T-helper 1 cell treated with Interleukin-12 subunit alpha and Interleukin-12 subunit beta and Interleukin-4 antibody, amounts not matched to agents 30 μg/mL and 1 μg/mL, for 36 hours (primary cell): ENCODE data around the gene SH3BP1.

Source experiments
- H3K27ac Mint-ChIP-seq: one replicate; pipeline ENCODE4 v1.8.0; 2021; ENCODE audit warnings: mild to moderate bottlenecking, mixed read lengths
- H3K27me3 Mint-ChIP-seq: one replicate; pipeline ENCODE4 v1.8.0; 2021; ENCODE audit warnings: low read depth, mixed read lengths
- H3K36me3 Mint-ChIP-seq: one replicate; pipeline ENCODE4 v1.8.0; 2021; ENCODE audit warnings: low read depth, mixed read lengths
- H3K4me1 Mint-ChIP-seq: one replicate; pipeline ENCODE4 v1.8.0; 2021; ENCODE audit warnings: low read depth, mixed read lengths
- H3K4me3 Mint-ChIP-seq: one replicate; pipeline ENCODE4 v1.8.0; 2021; ENCODE audit warnings: mild to moderate bottlenecking, moderate library complexity, mixed read lengths
- H3K9me3 Mint-ChIP-seq: one replicate; pipeline ENCODE4 v1.8.0; 2021; ENCODE audit warnings: mixed read lengths

The SH3BP1 gene

GRCh38 chr22:37705205-37705604, 65.7 kb downstream of the SH3BP1 start:
- Mint-ChIP-seq H3K4me3 (no peak overlapping the region), H3K4me1 (peaks cover 1% of the 10 kb centered on the region), H3K9me3 (no peaks in the 10 kb centered on the region), H3K27me3 (no peaks in the 10 kb centered on the region), H3K36me3 (peaks cover 1% of the 10 kb centered on the region), H3K27ac (no peak overlapping the region)
